AML-193 (cell line): ENCODE data around the gene SPTBN1.

ENCODE experiments used
- DNase-seq, 2 experiments: peaks; one replicate each; lab custom pipeline; 2025; lab: John Stamatoyannopoulos, UW

The SPTBN1 gene

DNA sequence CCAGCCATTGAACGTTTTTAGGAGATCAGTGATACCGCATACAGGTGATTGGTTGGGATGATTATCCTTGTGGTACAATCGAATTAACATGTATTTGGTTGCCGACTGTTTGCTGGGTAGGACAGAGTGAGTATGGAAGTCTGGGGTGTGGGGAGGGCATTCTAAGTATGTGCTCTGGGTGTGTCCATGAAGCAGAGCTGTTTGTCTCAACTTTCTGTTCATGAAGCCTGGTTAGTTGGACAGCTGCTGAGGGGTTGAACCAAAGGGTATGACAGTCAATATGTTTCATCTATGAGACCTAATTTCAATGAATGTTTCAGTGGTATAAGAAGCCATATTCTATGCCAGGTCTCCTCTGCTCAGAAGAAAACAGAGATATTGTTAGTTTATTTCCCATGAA, 21.9 kb upstream of the SPTBN1 start:
- no peak for DNase-seq

DNA sequence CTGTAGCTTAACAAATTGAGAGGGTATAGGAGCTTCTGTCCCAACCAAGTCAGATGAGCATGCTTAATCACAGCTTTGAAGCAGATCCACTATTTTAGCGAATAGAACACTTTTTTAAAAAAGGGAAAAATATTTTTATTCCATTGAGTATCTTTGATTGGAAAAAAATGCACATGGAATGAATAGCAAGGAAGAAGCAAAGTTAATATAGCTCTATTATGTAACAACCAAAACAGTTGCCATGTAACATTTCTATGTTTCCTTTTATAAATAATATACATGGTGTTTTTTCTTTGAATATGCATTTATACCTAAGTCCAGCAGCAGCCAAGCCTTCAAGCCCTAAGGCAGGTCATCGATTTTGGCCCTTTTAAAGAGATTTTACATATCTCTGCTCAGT, 21.4 kb upstream of the SPTBN1 start:
- no peak for DNase-seq

DNA sequence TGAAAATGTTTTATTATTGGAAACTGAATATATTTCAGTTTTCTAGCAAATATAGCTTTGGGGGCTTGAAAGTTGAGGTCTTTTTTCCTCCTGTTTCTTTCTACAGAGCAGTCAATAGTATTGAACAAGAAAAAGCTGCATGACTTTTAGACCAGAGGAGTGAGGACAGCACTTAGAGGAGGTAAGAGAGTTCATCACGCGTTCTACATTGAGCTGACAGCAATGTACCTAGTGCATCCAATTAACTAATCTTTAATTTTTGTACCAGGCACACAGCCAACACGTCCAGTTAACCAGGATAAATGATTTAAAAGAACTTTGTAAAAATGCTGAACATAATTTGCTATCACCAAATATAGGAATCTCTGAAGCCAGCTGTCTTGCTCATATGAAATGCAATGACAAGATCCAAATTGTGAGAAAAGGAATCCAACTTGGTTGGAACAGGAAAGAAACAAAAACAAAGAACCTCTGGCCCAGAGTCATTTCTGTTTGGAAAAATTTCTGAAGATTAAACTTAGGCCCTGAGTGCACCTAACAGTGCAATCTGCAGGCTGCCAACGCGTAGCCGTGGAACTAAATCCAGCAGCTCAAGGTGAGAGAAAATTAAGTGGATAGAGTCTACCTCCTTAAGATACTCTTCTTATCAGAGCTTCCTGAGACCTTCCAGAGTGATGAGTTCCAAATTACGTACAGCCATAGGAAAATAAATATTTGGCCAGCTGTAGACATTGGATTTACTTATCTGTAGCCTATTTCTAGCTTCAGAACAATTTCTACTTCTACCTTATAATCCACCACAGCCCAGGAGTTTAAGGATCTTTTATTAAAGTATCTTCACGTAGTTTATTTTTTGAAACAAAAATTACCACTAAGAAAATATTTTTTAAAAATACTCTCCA, 20.6 kb upstream of the SPTBN1 start:
- no peak for DNase-seq

DNA sequence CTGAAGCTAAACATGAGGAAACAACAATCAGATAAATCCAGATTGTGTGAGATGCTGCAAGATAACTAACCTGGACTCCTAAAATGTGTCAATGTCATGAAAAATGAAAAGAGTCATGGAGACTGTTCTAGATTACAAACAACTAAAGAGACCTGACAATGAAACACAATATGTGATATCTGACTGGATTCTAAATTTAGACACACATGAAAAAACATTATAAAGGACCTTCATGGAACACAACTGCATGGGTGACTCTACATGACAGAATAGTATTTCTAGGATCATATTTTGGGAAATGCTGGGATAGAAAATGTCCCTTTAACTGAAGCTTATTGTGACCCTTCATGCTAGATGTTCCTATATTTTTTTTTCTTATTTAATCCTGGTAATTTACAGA, 18.5 kb upstream of the SPTBN1 start:
- DNase-seq, result no peak

DNA sequence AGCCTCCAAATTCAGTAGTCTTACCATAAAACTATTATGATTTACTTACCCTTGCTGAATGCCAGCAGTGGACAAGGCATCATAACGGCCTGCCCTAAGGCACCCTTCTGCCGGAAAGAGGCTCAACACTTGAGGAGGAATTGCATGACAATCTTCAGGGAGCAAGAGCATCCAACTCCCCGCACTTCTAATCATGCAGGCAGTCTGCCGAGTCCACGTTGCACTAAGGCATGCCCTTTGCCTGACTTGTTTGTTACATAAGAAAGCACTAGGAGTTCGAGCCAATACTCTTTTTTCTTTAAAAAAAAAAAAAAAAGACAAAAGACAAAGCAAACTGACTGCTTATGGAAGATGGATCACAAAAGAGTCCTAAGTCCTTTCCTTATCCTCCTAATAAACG, 17.9 kb upstream of the SPTBN1 start:
- DNase-seq, result no peak

DNA sequence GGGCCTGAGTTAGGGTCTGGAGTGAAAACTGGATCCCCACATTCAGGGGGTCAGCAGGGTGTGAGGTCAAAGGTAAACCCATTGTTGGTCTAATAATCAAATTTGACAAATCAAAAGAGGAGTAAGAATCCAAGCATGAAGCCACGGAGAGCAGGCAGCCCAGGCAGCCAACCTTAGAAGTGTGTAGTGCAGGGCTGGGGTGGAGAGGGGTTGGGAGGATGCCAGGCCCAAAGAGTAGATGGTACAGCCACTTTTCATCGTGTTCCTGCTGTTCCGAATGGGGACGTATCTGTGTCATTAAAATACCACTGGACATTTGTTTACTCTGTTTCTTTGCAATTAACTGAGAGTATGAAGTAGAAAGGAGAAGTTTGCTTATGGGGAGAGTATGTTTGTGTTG, 16.5 kb upstream of the SPTBN1 start:
- no peak for DNase-seq

DNA sequence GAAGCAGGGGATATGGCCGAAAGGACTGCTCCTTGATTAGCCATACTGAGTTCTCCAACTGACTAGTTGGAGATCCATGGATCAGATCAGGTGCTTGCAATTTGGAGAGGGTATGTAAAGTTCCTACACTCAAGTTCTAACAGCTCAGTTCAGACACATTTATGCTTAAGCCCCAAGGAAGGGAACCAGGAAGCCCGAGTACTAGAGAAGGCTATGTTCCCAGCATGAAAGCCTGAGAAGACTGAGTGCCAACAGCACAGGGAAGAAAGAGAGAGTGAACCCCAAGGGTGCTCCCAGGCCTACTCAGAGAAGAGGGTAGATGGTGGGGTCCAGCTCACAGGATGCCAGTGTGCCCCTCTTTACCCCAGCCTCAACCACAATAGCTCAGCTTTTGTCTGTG, 16.1 kb upstream of the SPTBN1 start:
- DNase-seq, result no peak

DNA sequence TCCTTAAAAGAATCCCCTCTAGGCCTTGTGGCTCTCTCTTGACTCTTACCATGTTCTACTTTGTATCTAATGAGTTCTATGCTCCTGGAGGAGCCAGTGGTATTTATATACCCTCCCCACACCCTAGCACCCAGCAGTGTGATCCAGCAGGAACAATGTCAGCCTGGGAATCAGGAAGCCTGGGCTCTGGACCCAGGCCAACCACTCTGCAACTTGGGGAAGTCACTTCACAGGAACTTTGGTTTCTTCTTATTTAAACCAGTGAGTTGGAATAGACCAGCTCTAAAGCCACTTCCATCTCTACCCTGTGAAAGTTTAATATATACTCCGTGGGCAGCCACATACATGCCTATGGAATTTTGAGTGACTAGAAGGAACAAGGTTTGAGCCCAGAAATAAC, 11.6 kb upstream of the SPTBN1 start:
- DNase-seq, result no peak

DNA sequence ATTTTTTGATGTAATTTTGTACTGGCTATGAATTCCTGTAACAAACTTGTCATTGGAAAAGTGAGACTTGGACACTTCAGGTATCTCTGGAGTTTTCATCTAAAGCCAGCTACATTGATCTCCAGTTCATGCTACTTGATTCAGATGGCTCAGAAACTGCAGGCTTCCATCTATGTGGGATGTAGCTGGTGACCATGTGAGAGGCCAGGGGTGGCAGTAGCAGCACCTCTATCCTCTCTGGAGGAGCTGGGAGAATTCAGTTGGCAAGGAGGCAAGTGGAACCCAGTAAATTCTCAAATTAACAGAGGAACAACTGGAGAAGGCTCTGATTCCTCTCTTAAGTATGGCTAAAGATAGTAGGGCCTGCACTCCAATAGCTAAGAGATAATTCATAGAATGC, 10.0 kb upstream of the SPTBN1 start:
- DNase-seq, result no peak

DNA sequence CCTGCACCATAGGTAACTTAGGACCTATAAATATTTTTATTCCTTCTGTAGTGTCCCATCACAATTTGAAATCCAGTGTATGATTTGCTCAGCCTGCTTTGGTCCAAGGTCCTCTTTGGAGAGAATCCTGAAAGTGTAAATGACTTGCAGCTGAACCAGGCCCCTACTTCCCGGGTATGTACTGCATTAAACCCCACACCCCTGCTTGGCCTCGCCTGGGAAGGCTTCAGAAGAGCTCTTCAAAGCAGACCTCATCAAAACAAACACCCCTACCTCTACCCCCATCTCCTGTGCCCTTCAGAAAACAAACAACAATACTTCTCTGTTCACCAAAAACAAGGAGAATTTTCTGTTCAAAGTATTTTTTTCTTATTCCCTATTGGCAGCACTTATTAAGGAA, 9.5 kb upstream of the SPTBN1 start:
- no peak for DNase-seq

DNA sequence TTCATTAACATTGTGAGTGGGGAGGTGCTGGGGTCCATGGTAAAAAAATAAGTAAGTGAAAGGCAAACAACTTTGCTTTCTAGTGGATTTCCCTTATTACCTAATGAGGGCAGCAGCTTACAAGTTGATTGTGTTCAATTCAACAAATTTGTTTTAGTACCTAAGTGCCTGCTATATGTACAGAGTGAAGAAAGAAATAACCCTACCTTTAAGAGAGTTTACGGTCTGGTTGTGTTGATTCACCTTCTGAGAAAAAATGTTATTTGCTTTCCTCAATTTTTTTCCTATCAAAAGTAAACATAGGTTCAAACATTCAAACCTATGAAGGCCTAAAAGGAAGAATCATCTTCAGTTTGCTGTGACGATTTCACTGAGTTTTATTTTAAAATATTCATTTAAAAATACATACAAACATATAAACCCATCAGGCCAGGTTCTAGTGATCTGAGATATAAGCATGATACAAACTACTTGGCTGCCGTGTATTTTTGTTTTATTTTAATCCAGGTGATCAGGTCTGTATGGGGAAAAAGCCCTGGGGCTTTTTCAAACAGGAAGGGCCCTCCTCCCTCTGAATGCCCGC, 1.5 kb upstream of the SPTBN1 start:
- no peak for DNase-seq

DNA sequence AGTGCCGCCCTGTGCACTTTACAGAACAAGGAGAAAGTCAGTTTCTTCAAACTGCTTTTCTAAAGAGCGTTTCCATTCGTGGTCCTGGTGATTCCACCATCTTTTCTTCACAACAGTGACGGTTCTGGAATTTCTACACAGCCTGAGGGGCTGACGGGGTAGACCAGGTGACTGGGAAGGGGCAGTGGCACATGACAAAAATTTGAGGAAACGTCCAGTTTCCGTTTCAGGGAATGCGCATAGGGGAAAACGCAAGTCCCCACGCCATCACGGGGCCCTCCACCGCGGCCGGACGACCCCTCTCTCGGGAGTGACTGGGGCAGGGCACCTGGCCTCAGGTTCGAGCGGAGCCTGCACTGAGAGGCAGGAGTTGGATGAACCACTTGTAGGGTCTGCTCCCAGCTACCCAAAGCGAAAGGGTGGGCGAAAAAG, 980 bp upstream of the SPTBN1 start:
- DNase-seq, result no peak

DNA sequence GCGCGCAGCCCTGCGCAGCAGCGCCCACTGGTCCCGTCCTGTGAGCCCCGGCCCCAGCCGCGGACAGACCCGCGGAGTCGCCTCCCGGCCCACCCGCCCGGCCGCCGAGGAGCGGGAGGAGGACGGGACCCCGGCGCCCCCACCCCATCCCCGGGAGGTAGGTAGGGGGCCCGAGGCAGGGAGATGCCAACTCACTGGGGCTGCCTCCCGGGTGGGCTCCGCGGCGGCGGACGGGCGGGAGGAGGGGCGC, 160 bp downstream of the SPTBN1 start:
- DNase-seq, result no peak

DNA sequence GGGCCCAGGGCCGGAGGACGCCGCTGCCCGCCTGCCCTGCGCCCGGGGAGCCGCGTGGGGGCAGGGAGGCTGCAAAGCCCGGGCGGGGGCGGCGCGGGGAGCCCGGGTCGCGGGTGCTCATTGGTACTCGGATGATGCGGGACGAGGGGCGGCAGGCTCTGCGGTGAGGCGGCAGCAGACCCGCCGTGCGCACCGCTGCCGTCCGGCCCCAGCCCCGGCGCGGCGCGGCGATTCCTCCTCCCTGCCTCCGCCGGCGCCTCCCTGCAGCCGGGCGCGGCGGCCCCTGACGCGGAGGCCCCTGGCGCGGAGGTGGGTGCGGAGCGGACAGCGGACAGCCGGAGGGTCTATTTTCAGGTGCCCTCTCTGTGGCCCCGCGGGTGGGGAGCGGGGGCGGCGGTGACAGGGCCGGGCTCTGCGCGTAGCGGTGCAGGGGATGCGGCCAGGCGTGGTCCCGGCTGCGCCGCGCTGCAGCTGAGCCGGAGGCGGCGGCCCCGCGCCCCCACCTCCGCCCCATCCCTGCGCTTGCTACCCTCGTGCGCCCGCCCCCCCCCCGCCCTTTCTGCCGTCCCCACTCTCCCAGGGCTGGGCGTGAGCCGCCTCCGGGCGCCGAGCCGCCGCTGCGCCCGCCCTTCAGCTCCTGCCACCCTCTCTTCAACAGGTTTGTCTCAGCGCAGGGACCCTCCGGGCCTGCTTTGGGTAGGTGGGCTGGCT, 640 bp downstream of the SPTBN1 start:
- DNase-seq, result no peak

DNA sequence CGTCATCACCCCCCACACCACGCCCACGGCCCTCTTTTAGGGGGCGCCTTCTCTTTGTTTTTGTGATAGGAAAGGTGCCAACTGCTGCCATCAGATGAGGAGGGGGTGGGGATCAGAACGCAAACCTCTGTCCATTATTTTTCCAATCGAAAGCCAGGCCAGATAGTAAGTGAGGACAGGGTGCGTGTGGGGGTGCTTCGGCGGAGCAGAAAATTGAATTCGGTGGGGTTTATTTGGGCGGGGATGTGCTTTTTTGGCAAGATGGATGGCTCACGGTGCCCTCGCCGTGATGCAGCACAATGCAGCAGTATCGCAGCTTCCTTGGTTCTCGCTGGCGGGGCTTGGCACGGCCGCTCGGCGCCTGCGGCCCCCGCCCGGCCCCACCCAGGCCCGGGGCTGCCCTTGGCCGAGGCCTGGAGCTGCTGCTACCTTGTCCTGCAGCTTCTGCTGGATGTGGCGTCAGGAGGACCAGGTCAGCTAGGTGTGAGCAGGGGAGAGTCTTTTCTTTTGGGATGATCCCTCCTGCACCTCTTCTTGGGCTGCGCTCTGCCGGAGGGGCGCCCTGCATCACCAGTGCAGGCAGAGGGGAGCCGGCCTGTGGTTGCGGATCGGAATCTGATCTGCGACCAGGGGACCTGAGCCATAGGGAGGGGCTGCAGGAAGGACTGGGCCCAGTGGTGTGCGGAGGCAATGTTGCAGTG, 1.3 kb downstream of the SPTBN1 start:
- DNase-seq, result no peak

DNA sequence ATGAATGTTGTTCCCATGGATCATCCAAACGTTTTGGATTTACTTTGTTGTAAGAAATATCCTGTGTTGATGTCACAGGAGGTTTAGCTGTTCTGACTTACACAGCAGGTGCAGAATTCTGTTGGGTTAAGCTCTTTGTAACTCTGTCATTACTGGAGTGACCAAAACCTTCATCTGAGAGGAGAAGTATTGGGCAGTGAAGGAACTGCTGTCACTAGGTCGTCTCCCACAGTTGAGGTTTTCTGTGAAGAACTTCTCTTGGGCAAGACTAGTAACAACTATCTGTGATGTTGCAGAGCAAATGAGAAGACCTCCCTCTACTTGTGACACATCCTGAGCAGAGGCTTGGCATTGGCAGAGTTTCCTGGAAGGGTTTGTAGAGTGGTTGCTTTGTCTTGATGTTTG, 2.9 kb downstream of the SPTBN1 start:
- DNase-seq, result peak; percentile 96

DNA sequence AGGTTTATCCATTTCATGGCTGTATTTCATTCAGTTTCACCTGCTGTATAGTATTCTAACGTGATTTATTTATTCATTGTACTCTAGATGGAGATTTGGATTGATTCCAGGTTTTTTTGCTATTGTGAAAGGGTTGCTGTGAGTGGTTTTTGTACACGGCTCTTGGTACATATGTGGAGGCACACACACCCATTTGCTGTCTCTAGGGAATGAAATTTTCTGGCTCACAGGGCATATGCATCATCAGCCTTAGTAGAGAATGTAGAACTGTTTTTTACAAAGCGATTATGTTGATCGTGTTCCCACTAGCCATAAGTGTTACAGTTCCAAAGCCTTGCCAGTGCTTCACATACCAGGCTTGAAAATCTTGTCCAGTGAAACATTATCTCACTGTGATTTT, 5.1 kb downstream of the SPTBN1 start:
- no peak for DNase-seq

DNA sequence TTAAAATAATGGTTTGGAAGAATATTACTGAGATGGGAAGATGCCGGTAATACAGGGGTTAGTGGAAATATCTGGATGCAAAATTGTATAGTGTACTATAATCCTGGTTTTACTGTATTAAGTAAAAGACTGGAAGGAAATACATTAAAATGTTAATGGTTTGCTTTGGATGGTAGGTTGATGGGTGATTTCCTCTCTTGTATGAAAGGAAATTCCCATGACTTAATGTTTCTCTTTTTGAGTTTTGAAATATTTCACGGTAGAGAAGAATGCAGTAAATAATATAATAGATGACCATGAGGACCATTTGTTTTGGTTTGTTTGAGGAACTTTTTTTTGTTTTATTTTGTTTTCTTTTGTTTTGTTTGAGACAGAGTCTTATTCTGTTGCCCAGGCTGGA, 8.2 kb downstream of the SPTBN1 start:
- no peak for DNase-seq

DNA sequence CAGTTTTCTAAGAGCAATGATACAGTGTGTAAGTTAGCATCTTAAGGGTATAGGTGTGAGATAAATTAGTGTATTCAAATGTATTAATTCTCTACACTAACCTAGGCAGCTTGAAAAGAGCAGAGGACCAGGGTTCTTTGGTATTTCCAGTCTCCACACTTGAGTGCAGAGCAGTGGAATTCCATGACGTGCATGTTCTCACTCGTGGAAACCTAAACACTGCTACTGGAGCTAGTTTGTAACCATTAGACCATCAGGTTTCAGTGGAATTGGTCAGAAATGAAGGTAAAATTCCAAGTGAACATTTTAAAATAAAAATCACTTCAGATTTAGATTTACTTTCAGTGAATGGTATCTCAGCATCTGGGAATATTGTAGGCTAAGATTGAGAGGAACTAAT, 9.0 kb downstream of the SPTBN1 start:
- no peak for DNase-seq

DNA sequence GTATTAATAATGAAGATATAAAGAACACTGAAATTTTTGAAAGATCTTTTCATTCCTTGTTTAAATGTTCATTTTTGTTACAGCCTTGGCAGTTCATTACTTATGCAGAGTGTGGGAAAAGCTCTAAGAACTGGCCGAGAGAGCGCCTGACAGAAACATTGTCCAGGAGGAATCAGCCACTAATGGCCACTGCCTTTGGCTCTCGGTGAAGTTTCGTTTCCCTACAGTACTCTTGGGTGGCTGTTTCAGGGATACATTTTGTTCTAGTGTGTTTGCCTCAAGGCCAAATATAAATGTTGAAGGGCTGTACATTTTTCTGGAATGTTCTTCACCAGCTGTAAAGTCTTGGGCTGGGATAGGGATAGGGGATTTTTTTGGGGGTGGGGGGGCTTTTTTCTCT, 10.7 kb downstream of the SPTBN1 start:
- no peak for DNase-seq

DNA sequence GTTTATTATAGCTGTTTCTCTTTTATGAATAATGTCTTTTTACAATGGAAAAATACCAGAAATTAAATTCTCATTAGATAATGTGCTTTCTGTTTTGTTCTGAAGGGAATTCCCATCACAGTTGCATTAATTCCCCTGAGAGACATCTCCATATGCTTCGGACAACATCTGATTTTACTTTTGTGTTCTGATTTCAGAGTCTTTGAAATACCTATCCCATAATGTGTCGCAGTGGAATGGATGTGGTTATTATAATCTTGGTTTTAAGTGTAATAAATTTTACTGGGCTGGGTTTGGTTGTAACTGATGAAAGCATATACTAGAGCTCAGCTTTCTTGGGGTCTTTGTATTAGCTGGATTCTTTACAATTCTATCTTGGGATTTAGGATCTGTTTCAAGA, 12.5 kb downstream of the SPTBN1 start:
- no peak for DNase-seq

DNA sequence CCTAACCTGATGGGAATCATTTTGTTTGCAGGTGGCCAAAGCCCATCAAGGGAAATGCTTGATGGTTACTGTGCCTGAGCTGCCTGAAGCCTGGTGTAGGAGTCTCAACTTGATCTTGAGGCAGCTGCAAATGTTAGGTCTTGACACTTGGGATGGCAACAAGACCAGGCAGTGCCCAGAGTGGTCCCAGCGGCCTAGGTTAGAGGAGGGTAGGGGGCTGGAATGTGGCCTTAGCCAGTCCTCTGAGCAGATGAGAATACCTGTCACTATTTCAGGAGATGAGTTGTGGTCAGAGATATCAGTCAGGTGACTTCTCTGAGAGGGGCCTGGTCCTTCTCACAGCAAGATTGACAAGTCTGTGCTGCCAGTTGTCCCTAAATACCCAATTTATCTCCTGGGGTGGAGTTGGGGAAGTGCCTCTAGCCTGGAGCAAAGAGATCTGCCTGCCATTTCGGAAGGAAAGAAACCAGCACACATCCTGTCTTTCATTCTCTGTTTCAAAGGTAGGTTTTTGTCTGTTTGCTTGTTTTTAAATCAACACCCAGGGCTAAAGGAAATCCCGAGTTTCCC, 13.4 kb downstream of the SPTBN1 start:
- no peak for DNase-seq
